ENCODE measurements around the gene CAMP.

The CAMP gene, protein sequence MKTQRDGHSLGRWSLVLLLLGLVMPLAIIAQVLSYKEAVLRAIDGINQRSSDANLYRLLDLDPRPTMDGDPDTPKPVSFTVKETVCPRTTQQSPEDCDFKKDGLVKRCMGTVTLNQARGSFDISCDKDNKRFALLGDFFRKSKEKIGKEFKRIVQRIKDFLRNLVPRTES

DNA sequence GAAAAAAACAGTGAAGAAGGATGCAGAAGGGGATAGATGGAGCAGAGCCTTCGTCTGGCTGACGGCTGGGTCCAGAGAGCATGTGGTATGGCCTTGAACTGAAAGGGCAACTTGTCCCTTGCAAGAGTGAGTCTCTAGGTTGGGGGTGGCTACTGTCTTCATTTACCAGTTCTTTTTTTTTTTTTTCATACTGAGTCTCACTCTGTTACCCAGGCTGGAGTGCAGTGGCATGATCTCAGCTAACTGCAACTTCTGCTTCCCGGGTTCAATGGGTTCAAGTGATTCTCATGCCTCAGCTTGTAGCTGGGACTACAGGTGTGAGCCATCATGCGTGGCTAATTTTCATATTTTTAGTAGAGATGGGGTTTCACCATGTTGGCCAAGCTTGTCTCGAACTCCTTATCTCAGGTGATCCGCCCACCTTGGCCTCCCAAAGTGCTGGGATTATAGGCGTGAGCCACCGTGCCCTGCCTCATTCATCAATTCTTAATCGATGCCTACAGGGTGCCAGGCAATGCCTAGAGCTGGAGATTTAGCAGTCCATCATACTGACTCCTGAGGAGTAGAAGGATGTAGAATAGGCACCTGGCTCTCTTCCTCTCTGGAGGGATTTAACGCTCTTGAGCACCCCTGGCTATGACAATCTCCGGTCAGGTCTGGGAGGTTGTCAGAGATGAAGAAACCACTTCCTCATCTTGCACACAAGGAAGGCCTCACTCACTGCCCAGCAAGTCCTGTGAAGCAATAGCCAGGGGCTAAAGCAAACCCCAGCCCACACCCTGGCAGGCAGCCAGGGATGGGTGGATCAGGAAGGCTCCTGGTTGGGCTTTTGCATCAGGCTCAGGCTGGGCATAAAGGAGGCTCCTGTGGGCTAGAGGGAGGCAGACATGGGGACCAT, at the start of gene CAMP:
Gene CAMP, plus strand, starts transcription at position 880 of the 898 bp plus-strand sequence. Its CDS starts 17 bp downstream, at position 897.
- no peaks in the 10 kb centered on the region for H3K36me3 Mint-ChIP-seq (ENCODE audit: low read depth)
- no peaks in the 10 kb centered on the region for H3K9me3 Mint-ChIP-seq
- H3K27me3 Mint-ChIP-seq = peaks cover 2% of the 10 kb centered on the region
- H3K27ac Mint-ChIP-seq = no peak within 1 kb of the TSS
- peaks cover 13% of the 10 kb centered on the region for H3K4me1 Mint-ChIP-seq
- no peak within 1 kb of the TSS for H3K4me3 Mint-ChIP-seq
- DNase-seq (no peak), ATAC-seq (no peak)

DNA sequence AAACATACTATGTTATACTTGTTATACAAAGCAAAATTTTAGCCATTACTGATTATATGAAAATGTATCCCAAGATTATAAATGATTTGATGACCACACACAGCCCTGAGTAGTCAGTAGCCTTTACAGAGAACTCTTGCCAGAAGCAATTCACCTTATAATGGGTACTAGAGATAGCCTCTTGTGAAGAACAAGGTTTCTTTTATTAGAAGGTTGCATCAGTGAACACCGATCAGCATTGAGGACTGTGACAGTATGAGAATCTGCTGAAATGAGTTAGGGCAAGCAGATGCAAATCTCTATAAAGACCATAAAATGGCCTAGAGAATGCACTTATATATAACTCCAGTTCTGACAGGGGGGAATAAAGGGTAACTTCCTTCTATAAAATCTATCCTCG, 45.2 kb upstream of the CAMP start:
- Mint-ChIP-seq H3K9me3 (no peaks in the 10 kb centered on the region), H3K36me3 (ENCODE audit: low read depth) (peaks cover 90% of the 10 kb centered on the region), H3K27ac (no peak overlapping the region), H3K4me1 (peaks cover 4% of the 10 kb centered on the region), H3K27me3 (no peaks in the 10 kb centered on the region), H3K4me3 (no peak overlapping the region)
- ATAC-seq (no peak), DNase-seq (no peak)

DNA sequence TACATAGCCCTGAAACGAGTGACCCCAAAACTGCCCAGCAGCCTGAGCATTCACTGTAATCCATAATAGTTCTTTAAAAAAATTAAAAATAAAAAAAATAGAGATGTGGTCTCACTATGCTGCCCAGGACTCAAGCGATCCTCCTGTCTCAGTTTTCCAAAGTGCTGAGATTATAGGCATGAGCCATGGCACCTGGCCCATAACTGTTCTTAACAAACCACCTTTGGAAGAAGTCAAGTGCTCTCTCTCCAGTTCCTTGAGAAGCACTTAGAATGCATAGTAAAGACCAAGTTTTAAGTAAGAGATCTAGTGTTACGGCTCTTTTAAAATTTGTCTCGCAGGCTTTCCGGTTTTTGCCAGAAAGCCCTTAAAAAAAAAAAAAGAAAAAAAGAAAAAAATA, 43.3 kb upstream of the CAMP start:
- Mint-ChIP-seq H3K4me3 (no peak overlapping the region), H3K4me1 (peaks cover 4% of the 10 kb centered on the region), H3K27me3 (no peaks in the 10 kb centered on the region), H3K27ac (no peak overlapping the region), H3K36me3 (ENCODE audit: low read depth) (peaks cover 92% of the 10 kb centered on the region), H3K9me3 (no peaks in the 10 kb centered on the region)
- ATAC-seq (no peak), DNase-seq (no peak)

DNA sequence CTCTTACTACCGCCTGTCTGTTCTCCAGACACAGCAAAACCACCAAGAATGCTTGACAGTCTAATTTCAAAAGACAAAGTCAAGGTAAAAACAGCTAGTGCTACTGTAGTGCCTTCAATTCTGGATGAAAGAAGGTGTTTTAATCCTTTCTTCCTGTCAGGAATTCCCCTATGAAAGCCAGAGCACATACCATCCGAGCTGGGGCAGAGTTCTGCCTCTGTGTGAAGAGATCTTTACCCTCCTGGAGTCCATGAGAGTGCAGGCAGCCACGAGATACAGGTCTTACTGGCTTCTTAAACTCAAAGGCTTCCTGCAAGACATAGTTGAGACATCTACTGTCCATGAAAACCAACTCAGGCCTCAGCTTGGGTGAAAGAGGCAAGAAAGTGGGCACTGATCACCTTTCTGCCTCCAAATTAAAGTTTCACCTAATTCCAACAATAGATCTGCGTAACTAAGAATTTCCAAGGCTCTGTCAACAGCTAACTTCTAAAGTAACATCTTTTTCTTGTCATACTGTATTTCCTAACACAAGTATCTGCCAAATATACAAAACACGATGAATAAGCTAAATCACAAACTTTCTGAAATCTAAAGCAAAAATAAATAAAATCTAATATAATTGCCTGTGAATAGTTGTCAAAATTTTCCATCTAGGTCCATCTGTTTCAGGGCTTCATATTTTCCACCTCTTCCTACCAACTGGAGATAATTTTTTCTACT, 42.6 kb upstream of the CAMP start:
- Mint-ChIP-seq H3K36me3 (ENCODE audit: low read depth) (peaks cover 94% of the 10 kb centered on the region), H3K4me1 (peaks cover 4% of the 10 kb centered on the region), H3K4me3 (no peak overlapping the region), H3K27me3 (no peaks in the 10 kb centered on the region), H3K9me3 (no peaks in the 10 kb centered on the region), H3K27ac (no peak overlapping the region)
- no peak for ATAC-seq
- DNase-seq = no peak

DNA sequence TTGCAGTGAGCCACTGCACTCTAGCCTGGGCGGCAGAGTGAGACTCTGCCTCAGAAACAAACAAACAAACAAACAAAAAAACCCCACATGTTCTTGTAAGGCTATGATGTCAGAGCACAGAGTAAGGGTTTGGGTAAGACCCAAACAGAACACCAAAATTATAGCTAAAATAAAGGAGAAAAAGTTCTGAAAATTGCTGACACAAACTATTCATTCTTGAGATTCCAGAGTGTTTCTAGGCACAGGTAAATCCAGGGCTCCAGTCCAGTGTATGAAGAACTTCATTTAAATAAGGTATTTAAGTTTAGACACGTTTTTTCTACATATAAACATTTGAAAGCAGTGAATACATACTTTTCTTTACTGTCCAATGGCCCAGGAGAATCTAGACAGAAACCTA, 39.0 kb upstream of the CAMP start:
- Mint-ChIP-seq H3K4me3 (no peak overlapping the region), H3K27ac (no peak overlapping the region), H3K27me3 (peaks cover 6% of the 10 kb centered on the region), H3K9me3 (no peaks in the 10 kb centered on the region), H3K36me3 (ENCODE audit: low read depth) (peaks cover 81% of the 10 kb centered on the region), H3K4me1 (peaks cover 22% of the 10 kb centered on the region)
- ATAC-seq (no peak), DNase-seq (no peak)

DNA sequence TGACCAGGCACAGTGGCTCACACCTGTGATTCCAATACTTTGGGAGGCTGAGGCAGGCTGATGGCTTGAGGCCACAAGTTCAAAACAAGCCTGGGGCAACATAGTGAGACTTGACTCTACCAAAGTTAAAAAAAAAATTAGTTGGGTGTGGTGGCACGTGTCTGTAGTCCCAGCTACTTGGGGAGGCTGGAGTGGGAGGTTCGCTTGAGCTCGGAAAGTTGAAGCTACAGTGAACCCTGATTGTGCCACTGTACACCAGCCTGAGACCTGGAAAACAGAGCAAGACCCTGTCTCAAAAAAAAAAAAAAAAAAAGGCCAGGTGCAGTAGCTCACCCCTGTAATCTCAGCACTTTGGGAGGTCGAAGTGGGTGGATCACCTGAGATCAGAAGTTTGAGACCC, 38.2 kb upstream of the CAMP start:
- H3K27me3 Mint-ChIP-seq = peaks cover 6% of the 10 kb centered on the region

DNA sequence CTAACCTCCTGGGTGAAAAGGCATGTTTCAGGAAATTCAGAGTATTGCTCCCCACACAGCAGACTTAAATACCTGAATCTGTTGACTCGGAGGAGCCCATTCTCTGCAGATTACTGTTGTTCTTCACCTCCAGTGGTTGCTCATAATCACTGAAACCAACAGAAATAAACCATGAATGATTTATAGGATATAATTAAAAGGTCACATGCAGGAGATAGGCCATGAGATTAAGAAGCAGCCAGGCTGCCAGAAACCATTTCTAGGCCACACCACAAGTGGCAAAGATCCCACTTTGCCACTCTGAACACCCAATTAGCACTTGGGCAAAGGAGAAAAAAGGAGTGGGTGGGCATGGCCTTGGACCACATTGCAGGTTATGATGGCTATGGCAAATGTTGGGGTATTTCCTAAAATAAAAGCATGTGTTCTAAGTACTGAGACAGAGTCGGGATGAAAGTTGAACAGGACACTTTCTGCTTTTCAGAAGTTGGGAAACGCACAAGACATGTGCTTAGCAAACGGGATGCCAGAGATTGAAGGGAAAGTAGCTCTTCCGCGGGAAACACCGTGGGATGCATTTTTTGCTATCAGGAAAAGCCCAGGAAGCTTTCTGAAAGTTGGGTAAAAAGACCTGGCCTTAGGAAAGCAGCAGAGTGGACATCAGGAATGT, 36.5 kb upstream of the CAMP start:
- H3K4me3 Mint-ChIP-seq = peak overlapping the region; percentile 92
- peaks cover 58% of the 10 kb centered on the region for H3K36me3 Mint-ChIP-seq (ENCODE audit: low read depth)
- peaks cover 6% of the 10 kb centered on the region for H3K27me3 Mint-ChIP-seq
- H3K27ac Mint-ChIP-seq = peak overlapping the region; percentile 86
- ATAC-seq (no peak), DNase-seq (no peak)
- H3K4me1 Mint-ChIP-seq = peaks cover 21% of the 10 kb centered on the region
- no peaks in the 10 kb centered on the region for H3K9me3 Mint-ChIP-seq

More for the DNA sequence above, 38.2 kb upstream of the CAMP start:
- Mint-ChIP-seq H3K4me1 (peaks cover 22% of the 10 kb centered on the region), H3K27ac (no peak overlapping the region), H3K4me3 (no peak overlapping the region), H3K36me3 (ENCODE audit: low read depth) (peaks cover 74% of the 10 kb centered on the region), H3K9me3 (no peaks in the 10 kb centered on the region)
- ATAC-seq = no peak
- DNase-seq = no peak

DNA sequence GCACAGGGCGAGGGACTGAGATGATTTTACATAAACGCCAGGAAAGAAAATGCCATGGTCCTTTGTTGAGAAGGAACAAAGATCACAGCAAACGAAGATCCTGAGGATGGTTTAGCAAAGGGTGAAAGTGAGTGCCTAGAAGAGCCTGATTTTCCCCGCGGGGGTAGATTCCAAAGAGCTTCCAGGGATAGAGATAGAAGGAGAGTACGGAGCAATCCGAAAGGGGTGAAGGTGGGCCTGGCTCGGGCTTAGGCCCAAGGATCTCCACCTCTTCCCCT, 36.1 kb upstream of the CAMP start:
- peaks cover 53% of the 10 kb centered on the region for H3K36me3 Mint-ChIP-seq (ENCODE audit: low read depth)
- peaks cover 21% of the 10 kb centered on the region for H3K4me1 Mint-ChIP-seq
- H3K27me3 Mint-ChIP-seq = peaks cover 6% of the 10 kb centered on the region
- no peaks in the 10 kb centered on the region for H3K9me3 Mint-ChIP-seq
- ATAC-seq (no peak), DNase-seq (no peak)
- H3K27ac Mint-ChIP-seq = peak overlapping the region; percentile 86
- peak overlapping the region; percentile 92 for H3K4me3 Mint-ChIP-seq

DNA sequence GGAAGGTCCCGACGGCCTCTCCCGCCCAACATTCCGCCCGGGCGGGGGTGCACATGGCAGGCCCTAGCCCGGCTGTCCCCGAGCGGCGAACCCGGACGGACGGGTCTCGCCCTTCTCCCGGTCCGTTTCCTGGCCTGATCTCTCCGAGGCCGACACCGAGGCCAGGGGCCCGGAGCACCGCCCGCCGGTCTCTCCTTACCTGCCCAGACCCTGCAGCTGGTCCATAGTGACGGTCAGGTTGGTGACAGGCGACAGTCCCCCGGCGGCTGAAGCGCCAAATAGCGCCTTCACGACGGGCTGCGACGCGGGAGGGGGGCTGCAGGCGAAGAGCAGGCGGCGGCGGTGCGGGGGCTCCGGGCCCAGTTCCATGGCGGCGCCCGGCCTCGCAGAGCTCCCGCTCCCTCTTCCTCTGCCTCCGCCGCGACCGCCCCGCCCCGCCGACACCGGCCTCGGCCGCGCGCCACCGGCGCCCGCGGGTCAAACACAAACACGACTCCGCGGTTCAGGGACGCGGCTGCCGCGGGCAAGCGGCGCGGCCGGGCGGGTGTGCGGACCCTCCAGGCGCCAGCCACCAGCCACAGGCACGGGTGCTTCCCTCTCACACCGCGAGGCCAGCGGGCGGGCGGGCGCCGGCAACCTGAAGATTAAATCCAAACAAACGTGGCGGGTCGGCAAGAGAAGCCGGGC, 35.6 kb upstream of the CAMP start:
- peak; percentile 53 for DNase-seq
- ATAC-seq = peak; percentile 14
- H3K4me3 Mint-ChIP-seq = peak overlapping the region; percentile 92
- H3K27ac Mint-ChIP-seq = peak overlapping the region; percentile 86
- H3K4me1 Mint-ChIP-seq = peaks cover 20% of the 10 kb centered on the region
- peaks cover 6% of the 10 kb centered on the region for H3K27me3 Mint-ChIP-seq
- no peaks in the 10 kb centered on the region for H3K9me3 Mint-ChIP-seq
- peaks cover 48% of the 10 kb centered on the region for H3K36me3 Mint-ChIP-seq (ENCODE audit: low read depth)

DNA sequence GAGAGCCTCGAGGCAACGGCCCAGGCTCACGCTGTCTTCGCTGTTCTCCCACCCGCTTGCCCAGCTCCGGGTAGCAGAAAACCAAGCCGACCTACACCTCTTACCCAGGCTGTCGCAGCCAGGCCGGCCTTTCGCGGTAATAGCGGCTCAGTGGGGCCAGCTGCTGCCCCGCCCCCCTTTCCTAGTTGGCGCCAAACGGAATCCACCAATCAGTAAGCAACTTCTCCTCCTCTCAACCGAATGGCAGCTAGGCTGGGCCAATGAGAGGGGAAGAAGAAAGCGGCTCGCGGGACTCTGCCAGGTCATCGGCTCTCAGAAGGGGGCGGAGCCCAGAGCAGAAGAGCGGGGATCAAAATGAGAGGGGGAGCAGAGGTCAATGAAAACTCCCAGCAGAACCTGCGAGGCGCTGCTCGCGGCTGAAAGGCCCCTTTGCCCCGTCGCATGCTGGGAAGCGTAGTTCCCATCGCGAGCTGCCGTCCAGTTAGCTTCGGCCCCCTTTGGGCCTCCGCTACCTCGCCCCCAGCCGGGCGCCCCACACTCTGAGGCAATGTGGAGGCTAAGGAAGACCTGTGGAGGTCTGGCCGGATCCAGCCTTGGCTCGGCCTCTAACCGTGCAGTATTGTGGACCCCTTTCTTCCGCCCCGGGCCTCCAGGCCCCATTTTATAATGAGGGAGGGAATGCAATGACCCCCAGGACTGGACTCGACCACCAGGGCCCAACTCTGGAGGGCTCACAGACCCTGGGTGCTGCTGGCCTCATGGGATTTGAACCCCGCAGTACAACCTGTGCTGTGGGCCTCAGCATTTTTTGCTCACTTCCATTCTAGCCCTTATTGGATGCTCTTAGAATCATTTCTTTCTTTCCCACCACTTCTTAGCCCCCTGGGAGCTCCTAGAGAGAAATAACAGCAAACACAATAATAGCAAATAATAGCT, 34.8 kb upstream of the CAMP start, which contains the start of gene CDC25A:
Gene CDC25A, minus strand, starts transcription at position 152 of the 936 bp plus-strand sequence. CDS start 470 bp downstream, outside the sequence.
- H3K36me3 Mint-ChIP-seq (ENCODE audit: low read depth) = peaks cover 40% of the 10 kb centered on the region
- H3K27ac Mint-ChIP-seq = peak within 1 kb of the TSS; percentile 86
- peaks cover 6% of the 10 kb centered on the region for H3K27me3 Mint-ChIP-seq
- DNase-seq = peak; percentile 93
- H3K9me3 Mint-ChIP-seq = no peaks in the 10 kb centered on the region
- H3K4me3 Mint-ChIP-seq = peak within 1 kb of the TSS; percentile 92
- ATAC-seq = peak; percentile 99
- H3K4me1 Mint-ChIP-seq = peaks cover 18% of the 10 kb centered on the region

DNA sequence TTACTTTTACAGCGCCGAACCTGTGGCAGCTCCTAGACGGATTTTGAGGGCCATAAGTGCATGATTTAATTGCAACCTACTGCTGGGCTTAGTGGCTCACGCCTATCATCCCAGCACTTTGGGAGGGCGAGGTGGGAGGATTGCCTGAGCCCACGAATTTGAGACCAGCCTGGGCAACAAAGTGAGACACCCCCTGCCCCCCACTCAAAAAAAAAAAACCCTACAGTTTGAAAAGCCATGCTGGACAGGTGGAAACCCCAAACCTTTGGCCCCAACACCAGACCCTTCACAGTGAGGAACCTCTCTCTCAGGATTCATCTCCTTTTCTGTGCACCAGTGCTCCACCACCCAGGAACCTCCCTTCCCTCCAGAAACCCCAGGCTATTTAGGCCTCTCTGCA, 34.0 kb upstream of the CAMP start:
- Mint-ChIP-seq H3K27me3 (peaks cover 6% of the 10 kb centered on the region), H3K9me3 (no peaks in the 10 kb centered on the region), H3K4me1 (peaks cover 18% of the 10 kb centered on the region), H3K27ac (peak overlapping the region; percentile 72), H3K4me3 (no peak overlapping the region), H3K36me3 (ENCODE audit: low read depth) (peaks cover 32% of the 10 kb centered on the region)
- ATAC-seq = no peak
- no peak for DNase-seq

DNA sequence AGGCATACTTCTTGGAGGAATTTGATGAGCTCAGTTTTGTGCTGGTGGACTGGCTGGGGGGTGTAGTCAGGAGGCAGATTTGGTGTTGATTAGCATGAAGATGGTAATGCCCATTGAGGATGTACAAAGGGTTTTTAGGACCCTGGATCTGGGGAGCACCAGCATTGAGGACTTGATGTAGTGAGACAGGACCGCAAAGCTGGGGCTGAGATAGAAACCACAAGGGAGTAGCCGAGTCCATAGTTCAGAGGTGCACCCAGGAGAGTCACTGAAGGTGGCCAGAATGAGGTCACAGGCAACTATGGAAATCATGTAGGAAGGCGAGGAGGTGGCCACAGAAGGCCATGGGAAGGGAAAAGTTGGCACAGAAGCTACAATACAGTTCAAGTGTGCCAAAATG, 32.4 kb upstream of the CAMP start:
- Mint-ChIP-seq H3K36me3 (ENCODE audit: low read depth) (peaks cover 16% of the 10 kb centered on the region), H3K4me3 (no peak overlapping the region), H3K27ac (no peak overlapping the region), H3K9me3 (no peaks in the 10 kb centered on the region), H3K4me1 (peaks cover 17% of the 10 kb centered on the region), H3K27me3 (peaks cover 6% of the 10 kb centered on the region)
- no peak for DNase-seq
- ATAC-seq = no peak

DNA sequence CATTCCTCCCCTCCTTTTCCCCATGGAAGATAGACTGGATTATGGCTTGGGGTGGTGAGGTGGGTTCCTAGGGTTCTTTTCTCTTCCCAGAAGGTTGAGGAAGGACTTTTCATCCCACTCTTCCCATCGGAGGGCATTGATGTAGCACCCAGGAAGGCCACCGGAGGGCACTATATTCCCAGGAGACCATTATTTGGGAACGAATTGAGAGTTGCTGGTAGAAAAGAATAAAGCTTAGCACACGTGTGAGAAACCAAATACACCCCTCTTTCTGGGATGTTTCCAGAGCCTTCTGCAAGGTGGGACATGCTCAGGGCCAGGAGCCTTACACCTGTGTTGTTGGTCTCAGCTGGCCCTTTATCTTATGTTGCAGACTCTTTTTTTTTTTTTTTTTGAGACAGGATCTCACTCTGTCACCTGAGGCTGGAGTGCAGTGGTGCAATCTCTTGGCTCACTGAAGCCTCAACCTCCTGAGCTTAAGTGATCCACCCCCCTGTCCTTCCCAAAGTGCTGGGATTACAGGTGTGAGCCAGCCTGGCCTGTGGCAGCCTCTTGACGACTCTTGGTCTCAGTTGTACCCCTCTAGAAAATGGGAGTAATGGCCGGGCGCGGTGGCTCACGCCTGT, 28.7 kb upstream of the CAMP start:
- Mint-ChIP-seq H3K4me1 (no peaks in the 10 kb centered on the region), H3K4me3 (no peak overlapping the region), H3K27ac (no peak overlapping the region), H3K9me3 (no peaks in the 10 kb centered on the region), H3K36me3 (ENCODE audit: low read depth) (no peaks in the 10 kb centered on the region), H3K27me3 (no peaks in the 10 kb centered on the region)
- no peak for ATAC-seq
- peak; percentile 47 for DNase-seq

Measured in activated naive CD8-positive, alpha-beta T cell treated with anti-CD3 and anti-CD28 coated beads, Interleukin-2, amount 50 U/mL, for 24 hours (primary cell).